Measurements from ENCODE around the gene OAS1.

Gene OAS1

GRCh38 chr12:112965643-112966042 lies 58.9 kb downstream of the OAS1 start:
- DNase-seq (ENCODE audit: low read depth, low spot score): no peak

DNA sequence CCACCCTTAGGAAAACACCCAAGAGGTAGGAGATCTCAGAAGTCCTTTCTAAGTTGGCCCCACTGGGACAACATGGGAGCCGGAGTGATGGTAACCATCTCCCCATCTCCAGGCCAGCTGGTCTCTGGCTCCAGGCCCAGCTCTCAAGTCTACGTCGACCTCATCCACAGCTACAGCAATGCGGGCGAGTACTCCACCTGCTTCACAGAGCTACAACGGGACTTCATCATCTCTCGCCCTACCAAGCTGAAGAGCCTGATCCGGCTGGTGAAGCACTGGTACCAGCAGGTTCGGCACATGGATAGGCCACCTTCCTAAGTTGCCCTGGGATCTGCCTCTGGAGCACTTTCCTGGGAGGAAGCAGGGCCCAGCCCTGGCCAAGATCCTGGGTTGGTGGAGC lies 60.5 kb downstream of the OAS1 start:
- no peak for DNase-seq (ENCODE audit: low read depth, low spot score)

GRCh38 chr12:112967858-112968257 lies 61.1 kb downstream of the OAS1 start:
- DNase-seq (ENCODE audit: low read depth, low spot score): no peak
